ENCODE results near the gene PXMP4. TPM values are rescaled to one million over a fixed set of nuclear protein-coding genes. Genes with fewer than 3 reads are reported as not detected.

The PXMP4 gene
- total RNA-seq, 1 donor from 2014 or later, result 13.5 TPM

DNA sequence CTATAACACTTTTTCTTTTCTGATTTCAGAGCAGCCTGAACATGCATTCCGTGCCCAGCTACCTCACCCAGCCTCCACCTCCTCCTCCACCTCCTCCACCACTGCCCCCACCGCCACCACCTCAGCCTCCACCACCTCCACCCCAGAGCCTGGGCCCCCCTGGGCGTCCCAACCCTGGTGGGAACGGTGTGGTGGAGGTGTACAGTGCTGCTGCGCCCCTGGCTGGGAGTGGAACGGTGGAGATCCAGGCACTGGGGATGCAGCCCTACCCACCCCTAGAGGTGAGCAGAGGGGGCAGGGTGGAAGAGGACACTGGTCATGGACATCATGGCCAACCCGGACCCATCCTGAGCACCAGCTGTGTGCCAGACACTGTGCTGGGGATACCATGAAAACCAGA is 33.0 kb upstream of the PXMP4 start:
- Histone ChIP-seq H3K27me3 (ENCODE audit: low read depth) (no peaks in the 10 kb centered on the region), H3K4me3 (no peak overlapping the region), H3K4me1 (no peaks in the 10 kb centered on the region), H3K9me3 (replicated peaks) (peaks cover 11% of the 10 kb centered on the region), H3K36me3 (peaks cover 75% of the 10 kb centered on the region), H3K27ac (replicated peaks) (no peak overlapping the region)
- TF ChIP-seq CTCF (IDR thresholded peaks at IDR 0.05; ENCODE audit: borderline replicate concordance), result no peak
- DNase-seq, result no peak
- intact Hi-C loops (cut with micrococcal nuclease), result no loop called here

GRCh38 chr20:33751775-33752174 is 31.7 kb upstream of the PXMP4 start:
- no peaks in the 10 kb centered on the region for H3K4me1 ChIP-seq
- no peak for DNase-seq
- H3K9me3 ChIP-seq (replicated peaks), result no peaks in the 10 kb centered on the region
- peaks cover 65% of the 10 kb centered on the region for H3K36me3 ChIP-seq
- no peak for TF ChIP-seq CTCF (IDR thresholded peaks at IDR 0.05; ENCODE audit: borderline replicate concordance)
- intact Hi-C loops (cut with micrococcal nuclease), result no loop called here
- H3K27me3 ChIP-seq (ENCODE audit: low read depth), result no peaks in the 10 kb centered on the region
- no peak overlapping the region for H3K4me3 ChIP-seq
- H3K27ac ChIP-seq (replicated peaks), result no peak overlapping the region

- Histone ChIP-seq H3K9me3 (replicated peaks) (no peaks in the 10 kb centered on the region), H3K36me3 (peaks cover 42% of the 10 kb centered on the region), H3K27me3 (ENCODE audit: low read depth) (no peaks in the 10 kb centered on the region), H3K4me3 (no peak overlapping the region), H3K27ac (replicated peaks) (no peak overlapping the region), H3K4me1 (no peaks in the 10 kb centered on the region)
- DNase-seq, result no peak
- intact Hi-C loops (cut with micrococcal nuclease), result no loop called here
- no peak for TF ChIP-seq CTCF (IDR thresholded peaks at IDR 0.05; ENCODE audit: borderline replicate concordance)
These were observed 26.4 kb upstream of the PXMP4 start for GRCh38 chr20:33746325-33746998.

DNA sequence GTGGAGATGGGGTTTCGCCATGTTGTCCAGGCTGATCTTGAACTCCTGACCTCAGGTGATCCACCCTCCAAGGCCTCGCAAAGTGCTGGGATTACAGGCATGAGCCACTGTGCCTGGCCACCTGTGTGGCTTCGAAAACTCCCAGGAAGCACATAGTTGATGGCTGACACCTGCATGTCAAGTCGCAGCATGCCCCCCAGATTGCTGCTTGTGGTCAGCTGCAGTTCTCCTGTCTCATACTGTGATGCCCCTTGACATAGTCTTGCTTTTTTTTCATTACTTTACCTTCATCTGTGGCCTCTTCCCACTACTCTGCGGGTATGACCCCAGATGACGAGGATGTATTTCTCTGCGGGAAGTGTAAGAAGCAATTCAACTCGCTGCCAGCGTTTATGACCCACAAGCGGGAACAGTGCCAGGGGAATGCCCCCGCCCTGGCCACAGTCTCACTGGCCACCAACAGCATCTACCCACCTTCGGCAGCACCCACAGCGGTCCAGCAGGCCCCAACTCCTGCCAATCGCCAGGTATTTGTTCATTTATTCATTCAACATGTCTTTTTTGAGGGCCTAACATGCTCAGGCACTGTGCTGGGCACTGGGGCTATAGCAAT is 24.8 kb upstream of the PXMP4 start:
- TF ChIP-seq CTCF (IDR thresholded peaks at IDR 0.05; ENCODE audit: borderline replicate concordance), result no peak
- Histone ChIP-seq H3K4me3 (no peak overlapping the region), H3K36me3 (peaks cover 28% of the 10 kb centered on the region), H3K27me3 (ENCODE audit: low read depth) (no peaks in the 10 kb centered on the region), H3K9me3 (replicated peaks) (no peaks in the 10 kb centered on the region), H3K4me1 (no peaks in the 10 kb centered on the region), H3K27ac (replicated peaks) (no peak overlapping the region)
- intact Hi-C loops (cut with micrococcal nuclease), result no loop called here
- no peak for DNase-seq

GRCh38 chr20:33744181-33744580 is 24.1 kb upstream of the PXMP4 start:
- H3K4me3 ChIP-seq, result no peak overlapping the region
- no peaks in the 10 kb centered on the region for H3K4me1 ChIP-seq
- TF ChIP-seq CTCF (IDR thresholded peaks at IDR 0.05; ENCODE audit: borderline replicate concordance), result no peak
- intact Hi-C loops (cut with micrococcal nuclease), result no loop called here
- no peaks in the 10 kb centered on the region for H3K9me3 ChIP-seq (replicated peaks)
- DNase-seq, result no peak
- H3K27ac ChIP-seq (replicated peaks), result no peak overlapping the region
- H3K27me3 ChIP-seq (ENCODE audit: low read depth), result no peaks in the 10 kb centered on the region
- H3K36me3 ChIP-seq, result peaks cover 25% of the 10 kb centered on the region

Data from left ventricle myocardium inferior (tissue), 1 donor.